ENCODE data around the gene TMEM138. TPM values are rescaled to one million over a fixed set of nuclear protein-coding genes. Genes with fewer than 3 reads are reported as not detected.

Gene TMEM138
- total and polyA plus RNA-seq, 2 of the 13 experiments (the other 11 are each of a cell fraction or from before 2014, with no cell fraction given): 43.5 to 61.0 TPM

DNA sequence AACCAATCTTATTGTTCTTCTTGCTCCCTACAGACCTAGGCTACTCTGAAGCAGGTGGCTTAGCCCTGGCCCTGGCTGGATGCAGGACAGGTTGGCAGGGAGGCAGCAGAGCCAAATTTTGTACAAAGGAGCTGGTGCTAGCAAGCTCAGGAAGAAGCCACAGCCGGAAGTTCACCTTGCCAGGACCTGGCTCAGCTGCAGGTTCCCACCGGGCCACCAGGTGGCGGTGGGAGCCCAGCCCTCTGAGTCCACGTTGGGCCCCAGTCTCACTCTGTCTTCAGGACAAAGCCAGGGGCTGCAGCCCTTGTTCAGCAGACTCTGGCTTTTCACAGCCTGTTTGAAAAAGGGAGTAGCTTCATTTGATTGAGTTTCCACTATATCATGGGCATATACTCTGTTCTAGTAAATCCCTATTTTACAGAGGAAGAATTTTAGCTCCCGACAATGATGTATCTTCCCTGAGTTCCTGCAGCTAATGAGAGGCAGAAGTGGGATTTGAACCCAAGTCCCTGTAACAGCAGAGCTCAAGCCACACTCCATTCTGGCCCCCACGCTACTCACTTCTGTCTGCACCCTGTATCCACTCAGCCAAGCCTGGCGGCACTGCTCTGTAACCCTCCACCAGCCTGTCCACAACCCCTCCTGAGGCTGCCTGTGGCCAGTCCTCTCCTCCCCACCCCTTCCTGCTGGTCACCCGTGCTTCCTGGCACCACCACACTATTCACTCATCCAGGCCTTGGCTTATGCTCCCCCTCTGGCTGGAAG lies 25.8 kb upstream of the TMEM138 start (continued):
- TF ChIP-seq PTBP1 (IDR thresholded peaks at IDR 0.05; ENCODE audit: low read depth, low read length, poor library complexity, severe bottlenecking): no peak
- no peak for TF ChIP-seq MTERF4 (CRISPR knock-in tag; IDR thresholded peaks at IDR 0.05)
- TF ChIP-seq MAFG (CRISPR knock-in tag; IDR thresholded peaks at IDR 0.05): no peak
- TF ChIP-seq RERE (CRISPR knock-in tag; IDR thresholded peaks at IDR 0.05; ENCODE audit: low read depth): no peak
- peak; percentile 38; the same call in 1 of the 2 replicates for TF ChIP-seq ZNF124 (CRISPR knock-in tag; IDR thresholded peaks at IDR 0.05)
- TF ChIP-seq, protein P1, sequence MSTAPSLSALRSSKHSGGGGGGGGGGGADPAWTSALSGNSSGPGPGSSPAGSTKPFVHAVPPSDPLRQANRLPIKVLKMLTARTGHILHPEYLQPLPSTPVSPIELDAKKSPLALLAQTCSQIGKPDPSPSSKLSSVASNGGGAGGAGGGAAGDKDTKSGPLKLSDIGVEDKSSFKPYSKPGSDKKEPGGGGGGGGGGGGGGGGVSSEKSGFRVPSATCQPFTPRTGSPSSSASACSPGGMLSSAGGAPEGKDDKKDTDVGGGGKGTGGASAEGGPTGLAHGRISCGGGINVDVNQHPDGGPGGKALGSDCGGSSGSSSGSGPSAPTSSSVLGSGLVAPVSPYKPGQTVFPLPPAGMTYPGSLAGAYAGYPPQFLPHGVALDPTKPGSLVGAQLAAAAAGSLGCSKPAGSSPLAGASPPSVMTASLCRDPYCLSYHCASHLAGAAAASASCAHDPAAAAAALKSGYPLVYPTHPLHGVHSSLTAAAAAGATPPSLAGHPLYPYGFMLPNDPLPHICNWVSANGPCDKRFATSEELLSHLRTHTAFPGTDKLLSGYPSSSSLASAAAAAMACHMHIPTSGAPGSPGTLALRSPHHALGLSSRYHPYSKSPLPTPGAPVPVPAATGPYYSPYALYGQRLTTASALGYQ (CRISPR knock-in tag; IDR thresholded peaks at IDR 0.05): no peak
- no peak for TF ChIP-seq ZBTB3 (CRISPR knock-in tag; IDR thresholded peaks at IDR 0.05; ENCODE audit: borderline replicate concordance, low read depth)
- no peak for TF ChIP-seq THYN1 (CRISPR knock-in tag; IDR thresholded peaks at IDR 0.05; ENCODE audit: borderline replicate concordance, low read depth)
- no peak for TF ChIP-seq SIX1 (CRISPR knock-in tag; IDR thresholded peaks at IDR 0.05; ENCODE audit: borderline replicate concordance)
- TF ChIP-seq, protein P2, sequence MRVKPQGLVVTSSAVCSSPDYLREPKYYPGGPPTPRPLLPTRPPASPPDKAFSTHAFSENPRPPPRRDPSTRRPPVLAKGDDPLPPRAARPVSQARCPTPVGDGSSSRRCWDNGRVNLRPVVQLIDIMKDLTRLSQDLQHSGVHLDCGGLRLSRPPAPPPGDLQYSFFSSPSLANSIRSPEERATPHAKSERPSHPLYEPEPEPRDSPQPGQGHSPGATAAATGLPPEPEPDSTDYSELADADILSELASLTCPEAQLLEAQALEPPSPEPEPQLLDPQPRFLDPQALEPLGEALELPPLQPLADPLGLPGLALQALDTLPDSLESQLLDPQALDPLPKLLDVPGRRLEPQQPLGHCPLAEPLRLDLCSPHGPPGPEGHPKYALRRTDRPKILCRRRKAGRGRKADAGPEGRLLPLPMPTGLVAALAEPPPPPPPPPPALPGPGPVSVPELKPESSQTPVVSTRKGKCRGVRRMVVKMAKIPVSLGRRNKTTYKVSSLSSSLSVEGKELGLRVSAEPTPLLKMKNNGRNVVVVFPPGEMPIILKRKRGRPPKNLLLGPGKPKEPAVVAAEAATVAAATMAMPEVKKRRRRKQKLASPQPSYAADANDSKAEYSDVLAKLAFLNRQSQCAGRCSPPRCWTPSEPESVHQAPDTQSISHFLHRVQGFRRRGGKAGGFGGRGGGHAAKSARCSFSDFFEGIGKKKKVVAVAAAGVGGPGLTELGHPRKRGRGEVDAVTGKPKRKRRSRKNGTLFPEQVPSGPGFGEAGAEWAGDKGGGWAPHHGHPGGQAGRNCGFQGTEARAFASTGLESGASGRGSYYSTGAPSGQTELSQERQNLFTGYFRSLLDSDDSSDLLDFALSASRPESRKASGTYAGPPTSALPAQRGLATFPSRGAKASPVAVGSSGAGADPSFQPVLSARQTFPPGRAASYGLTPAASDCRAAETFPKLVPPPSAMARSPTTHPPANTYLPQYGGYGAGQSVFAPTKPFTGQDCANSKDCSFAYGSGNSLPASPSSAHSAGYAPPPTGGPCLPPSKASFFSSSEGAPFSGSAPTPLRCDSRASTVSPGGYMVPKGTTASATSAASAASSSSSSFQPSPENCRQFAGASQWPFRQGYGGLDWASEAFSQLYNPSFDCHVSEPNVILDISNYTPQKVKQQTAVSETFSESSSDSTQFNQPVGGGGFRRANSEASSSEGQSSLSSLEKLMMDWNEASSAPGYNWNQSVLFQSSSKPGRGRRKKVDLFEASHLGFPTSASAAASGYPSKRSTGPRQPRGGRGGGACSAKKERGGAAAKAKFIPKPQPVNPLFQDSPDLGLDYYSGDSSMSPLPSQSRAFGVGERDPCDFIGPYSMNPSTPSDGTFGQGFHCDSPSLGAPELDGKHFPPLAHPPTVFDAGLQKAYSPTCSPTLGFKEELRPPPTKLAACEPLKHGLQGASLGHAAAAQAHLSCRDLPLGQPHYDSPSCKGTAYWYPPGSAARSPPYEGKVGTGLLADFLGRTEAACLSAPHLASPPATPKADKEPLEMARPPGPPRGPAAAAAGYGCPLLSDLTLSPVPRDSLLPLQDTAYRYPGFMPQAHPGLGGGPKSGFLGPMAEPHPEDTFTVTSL (CRISPR knock-in tag; IDR thresholded peaks at IDR 0.05; ENCODE audit: borderline replicate concordance): no peak
